Breast epithelium (tissue), 4 donors: Measurements from ENCODE around the gene TIE1. TPM values are rescaled to one million over a fixed set of nuclear protein-coding genes. Genes with fewer than 3 reads are reported as not detected.

Source experiments
- DNase-seq, 2 donors: peaks; one replicate each; pipeline ENCODE4 v3.0.0-alpha.2; 2019; ENCODE audit warnings: low spot score in 2 of 2
- H3K27ac ChIP-seq, 2 donors: fragments of 200-600 bp; sonication (generic) in 1 of 2; one replicate each; pipeline ENCODE4 v1.5.1; 2016 to 2019; ENCODE audit warnings: mild to moderate bottlenecking in 1 of 2
- H3K27me3 ChIP-seq, 2 donors: fragments of 200-600 bp; sonication (generic) in 1 of 2; one replicate each; pipeline versions ENCODE4 v1.5.1 to v1.6.0; 2017 to 2019; ENCODE audit warnings: control low read depth in 1 of 2, mild to moderate bottlenecking in 1 of 2
- H3K36me3 ChIP-seq: fragments of 200-600 bp; one replicate; pipeline ENCODE4 v1.5.1; 2019
- H3K4me1 ChIP-seq, 2 donors: fragments of 200-600 bp; sonication (generic); one replicate each; pipeline ENCODE4 v1.5.1; 2016 to 2019; ENCODE audit warnings: control low read depth in 1 of 2
- H3K4me3 ChIP-seq, 3 donors: fragments of 200-600 bp; sonication (generic); 1 replicate in 2 of 3; 2 replicates in 1 of 3; pipeline ENCODE4 v1.5.1; 2016 to 2019; ENCODE audit warnings: mild to moderate bottlenecking in 3 of 3, moderate library complexity in 2 of 3
- H3K9me3 ChIP-seq, 2 donors: fragments of 200-600 bp; sonication (generic) in 1 of 2; one replicate each; pipeline ENCODE4 v1.5.1; 2016 to 2019; ENCODE audit warnings: control low read depth in 1 of 2
- POLR2A ChIP-seq: fragments of 450-650 bp; IDR thresholded peaks from one replicate; pipeline ENCODE4 v1.6.1; 2016; ENCODE audit warnings: antibody characterized with exemption, mild to moderate bottlenecking, moderate library complexity
- POLR2AphosphoS5 ChIP-seq, 3 donors: sonication (generic); formaldehyde crosslinking; IDR thresholded peaks; one replicate each; pipeline ENCODE4 v1.6.1; 2017; ENCODE audit warnings: antibody characterized with exemption in 3 of 3
- intact Hi-C: fragments of 100-400 bp; cut with DNase I; formaldehyde crosslinking; loops from one replicate; pipeline ENCODE4 v1.15.1; 2023; ENCODE audit warnings: low total_unique reads
- total RNA-seq, 3 donors: library from RNA; depleted of rRNA; stranded (reverse); fragments of >200 nt; gene quantifications; one replicate each; pipeline ENCODE4 v1.1.0, GENCODE V29; 2016
- TF ChIP-seq, protein P1 (sequence below), 3 donors: fragments of 450-650 bp; IDR thresholded peaks; one replicate each; pipeline ENCODE4 v1.5.1; 2016 to 2017; ENCODE audit warnings: antibody characterized with exemption in 3 of 3, mild to moderate bottlenecking in 3 of 3, moderate library complexity in 3 of 3

Gene TIE1
- total RNA-seq, 3 donors from 2014 or later: 9.4 to 39.0 (median 24.2) TPM

DNA sequence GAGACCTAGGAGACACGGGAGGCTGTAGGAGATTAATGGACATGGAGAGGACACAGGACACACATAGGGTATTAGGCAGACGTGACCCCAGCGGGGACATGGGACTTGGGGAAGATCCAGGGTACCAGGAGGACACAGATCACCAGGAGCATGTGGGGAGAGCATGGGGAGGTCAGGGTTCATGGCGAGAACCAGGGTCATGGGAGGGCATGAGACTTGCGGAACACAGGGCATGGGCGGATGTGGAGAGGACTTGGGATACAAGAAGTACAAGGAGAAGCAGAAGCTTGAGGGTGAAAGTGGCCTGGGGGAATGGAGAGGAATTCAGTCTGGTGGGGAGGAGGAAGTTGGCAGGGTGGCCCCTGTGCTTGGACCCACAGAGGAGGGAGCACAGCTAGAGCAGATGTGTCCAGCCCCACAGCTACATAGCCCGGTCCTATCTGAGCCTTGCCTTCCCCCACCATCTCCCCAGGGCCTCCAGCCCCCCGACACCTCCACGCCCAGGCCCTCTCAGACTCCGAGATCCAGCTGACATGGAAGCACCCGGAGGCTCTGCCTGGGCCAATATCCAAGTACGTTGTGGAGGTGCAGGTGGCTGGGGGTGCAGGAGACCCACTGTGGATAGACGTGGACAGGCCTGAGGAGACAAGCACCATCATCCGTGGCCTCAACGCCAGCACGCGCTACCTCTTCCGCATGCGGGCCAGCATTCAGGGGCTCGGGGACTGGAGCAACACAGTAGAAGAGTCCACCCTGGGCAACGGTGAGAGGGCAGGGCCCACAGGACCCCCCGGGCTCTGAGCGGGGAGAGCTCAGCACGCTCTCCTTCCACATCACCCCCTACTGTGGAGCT lies 12.1 kb downstream of the TIE1 start:
- intact Hi-C loops: no loop called here
- Histone ChIP-seq H3K9me3 (no peaks in the 10 kb centered on the region), H3K4me1 (no peaks in the 10 kb centered on the region), H3K27ac (no peak overlapping the region), H3K27me3 (no peaks in the 10 kb centered on the region), H3K4me3 (no peak overlapping the region), H3K36me3 (no peaks in the 10 kb centered on the region)
- no peak for DNase-seq
- TF ChIP-seq POLR2AphosphoS5 (IDR thresholded peaks at IDR 0.05) (no peak), POLR2A (no peak)
- TF ChIP-seq, protein P1, sequence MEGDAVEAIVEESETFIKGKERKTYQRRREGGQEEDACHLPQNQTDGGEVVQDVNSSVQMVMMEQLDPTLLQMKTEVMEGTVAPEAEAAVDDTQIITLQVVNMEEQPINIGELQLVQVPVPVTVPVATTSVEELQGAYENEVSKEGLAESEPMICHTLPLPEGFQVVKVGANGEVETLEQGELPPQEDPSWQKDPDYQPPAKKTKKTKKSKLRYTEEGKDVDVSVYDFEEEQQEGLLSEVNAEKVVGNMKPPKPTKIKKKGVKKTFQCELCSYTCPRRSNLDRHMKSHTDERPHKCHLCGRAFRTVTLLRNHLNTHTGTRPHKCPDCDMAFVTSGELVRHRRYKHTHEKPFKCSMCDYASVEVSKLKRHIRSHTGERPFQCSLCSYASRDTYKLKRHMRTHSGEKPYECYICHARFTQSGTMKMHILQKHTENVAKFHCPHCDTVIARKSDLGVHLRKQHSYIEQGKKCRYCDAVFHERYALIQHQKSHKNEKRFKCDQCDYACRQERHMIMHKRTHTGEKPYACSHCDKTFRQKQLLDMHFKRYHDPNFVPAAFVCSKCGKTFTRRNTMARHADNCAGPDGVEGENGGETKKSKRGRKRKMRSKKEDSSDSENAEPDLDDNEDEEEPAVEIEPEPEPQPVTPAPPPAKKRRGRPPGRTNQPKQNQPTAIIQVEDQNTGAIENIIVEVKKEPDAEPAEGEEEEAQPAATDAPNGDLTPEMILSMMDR (IDR thresholded peaks at IDR 0.05): no peak

DNA sequence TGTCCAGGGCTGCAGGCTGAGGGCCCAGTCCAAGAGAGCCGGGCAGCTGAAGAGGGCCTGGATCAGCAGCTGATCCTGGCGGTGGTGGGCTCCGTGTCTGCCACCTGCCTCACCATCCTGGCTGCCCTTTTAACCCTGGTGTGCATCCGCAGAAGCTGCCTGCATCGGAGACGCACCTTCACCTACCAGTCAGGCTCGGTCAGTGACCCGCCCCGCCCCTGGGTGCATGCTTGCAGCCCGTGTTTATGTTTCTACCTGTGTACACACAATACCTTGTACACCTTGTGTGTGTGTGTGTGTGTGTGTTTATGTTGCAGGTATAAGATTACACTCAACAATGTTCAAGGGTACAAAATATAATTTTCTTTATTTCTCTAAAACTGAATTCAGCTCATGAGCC lies 13.0 kb downstream of the TIE1 start:
- intact Hi-C loops: no loop called here
- Histone ChIP-seq H3K4me3 (no peak overlapping the region), H3K36me3 (no peaks in the 10 kb centered on the region), H3K27me3 (no peaks in the 10 kb centered on the region), H3K27ac (no peak overlapping the region), H3K9me3 (no peaks in the 10 kb centered on the region), H3K4me1 (no peaks in the 10 kb centered on the region)
- TF ChIP-seq, protein P1 (IDR thresholded peaks at IDR 0.05): no peak
- TF ChIP-seq POLR2A (no peak), POLR2AphosphoS5 (IDR thresholded peaks at IDR 0.05) (no peak)
- no peak for DNase-seq

DNA sequence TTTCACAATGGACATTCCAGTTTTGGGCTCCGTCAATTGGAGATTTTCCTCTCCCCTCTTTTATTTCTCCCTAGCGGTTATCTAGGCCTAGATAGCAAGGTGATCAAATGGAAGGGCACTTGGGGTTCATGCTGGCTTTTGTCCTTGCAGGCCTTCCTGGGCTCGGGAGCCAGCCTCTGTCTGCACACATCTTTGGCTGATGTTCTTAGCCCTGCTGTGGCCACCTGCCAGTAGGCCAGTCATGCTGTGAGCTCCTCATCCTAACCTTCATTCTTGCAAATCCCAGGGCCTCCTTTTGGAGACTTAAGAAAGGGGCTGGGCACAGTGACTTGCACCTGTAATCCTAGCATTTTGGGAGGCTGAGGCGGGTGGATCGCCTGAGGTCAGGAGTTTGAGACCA lies 13.5 kb downstream of the TIE1 start:
- TF ChIP-seq POLR2AphosphoS5 (IDR thresholded peaks at IDR 0.05) (no peak), POLR2A (no peak)
- TF ChIP-seq, protein P1 (IDR thresholded peaks at IDR 0.05): no peak
- no peak for DNase-seq

DNA sequence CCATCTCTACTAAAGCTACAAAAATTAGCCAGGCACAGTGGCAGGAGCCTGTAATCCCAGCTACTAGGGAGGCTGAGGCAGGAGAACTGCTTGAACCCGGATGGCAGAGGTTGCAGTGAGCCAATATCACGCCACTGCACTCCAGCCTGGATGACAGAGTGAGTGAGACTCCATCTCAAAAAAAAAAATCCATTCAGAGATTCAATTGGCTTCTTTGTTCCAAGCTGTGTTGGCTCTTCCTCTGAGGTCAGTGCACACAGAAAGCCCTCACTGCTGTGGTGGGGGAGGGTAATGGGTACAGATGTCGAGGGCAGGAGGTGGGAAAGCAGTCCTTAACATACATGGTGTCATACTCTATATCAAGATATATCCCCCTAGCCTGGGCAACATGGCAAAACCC lies 14.7 kb downstream of the TIE1 start:
- H3K36me3 ChIP-seq: no peaks in the 10 kb centered on the region

More for the DNA sequence above, 13.5 kb downstream of the TIE1 start:
- Histone ChIP-seq H3K4me3 (no peak overlapping the region), H3K9me3 (no peaks in the 10 kb centered on the region), H3K27me3 (no peaks in the 10 kb centered on the region), H3K27ac (no peak overlapping the region), H3K4me1 (no peaks in the 10 kb centered on the region), H3K36me3 (no peaks in the 10 kb centered on the region)
- intact Hi-C loops: no loop called here

More for the DNA sequence above, 14.7 kb downstream of the TIE1 start:
- intact Hi-C loops: no loop called here
- no peaks in the 10 kb centered on the region for H3K9me3 ChIP-seq
- H3K4me1 ChIP-seq: no peaks in the 10 kb centered on the region
- H3K27me3 ChIP-seq: no peaks in the 10 kb centered on the region
- DNase-seq: peak in 1 of 2 donors; percentile 9
- no peak overlapping the region for H3K27ac ChIP-seq
- TF ChIP-seq, protein P1 (IDR thresholded peaks at IDR 0.05): no peak
- TF ChIP-seq POLR2AphosphoS5 (IDR thresholded peaks at IDR 0.05) (no peak), POLR2A (no peak)
- no peak overlapping the region for H3K4me3 ChIP-seq
